Smooth muscle cell (in vitro differentiated cells): ENCODE results near the gene TXN2. TPM values are rescaled to one million over a fixed set of nuclear protein-coding genes. Genes with fewer than 3 reads are reported as not detected.

Experiments used
- DNase-seq: peaks from one replicate; lab custom pipeline; 2025; ENCODE audit not compliant: unreplicated experiment; lab: John Stamatoyannopoulos, UW
- H2AFZ ChIP-seq: fragments of 200-600 bp; sonication (generic); 2 replicates; pipeline ENCODE4 v1.6.0; 2016; ENCODE audit warnings: antibody characterized with exemption, low read depth, mild to moderate bottlenecking
- H3F3A ChIP-seq: fragments of 200-600 bp; sonication (generic); 2 replicates; pipeline ENCODE4 v1.6.0; 2017; ENCODE audit warnings: antibody characterized with exemption, low read depth
- H3K27ac ChIP-seq: fragments of 200-600 bp; sonication (generic); 2 replicates; pipeline ENCODE4 v1.5.1; 2016; ENCODE audit warnings: low read depth, mild to moderate bottlenecking
- H3K27me3 ChIP-seq: fragments of 200-600 bp; sonication (generic); 2 replicates; pipeline ENCODE4 v1.6.1; 2016; ENCODE audit warnings: low read depth, mild to moderate bottlenecking
- H3K36me3 ChIP-seq: fragments of 200-600 bp; sonication (generic); 2 replicates; pipeline ENCODE4 v1.5.1; 2016; ENCODE audit warnings: low read depth
- H3K4me1 ChIP-seq: fragments of 200-600 bp; sonication (generic); 2 replicates; pipeline ENCODE4 v1.5.1; 2016; ENCODE audit warnings: low read depth
- H3K4me2 ChIP-seq: fragments of 200-600 bp; sonication (generic); 2 replicates; pipeline ENCODE4 v1.6.0; 2016; ENCODE audit warnings: mild to moderate bottlenecking
- H3K4me3 ChIP-seq: fragments of 200-600 bp; sonication (generic); 2 replicates; pipeline ENCODE4 v1.5.1; 2016; ENCODE audit warnings: mild to moderate bottlenecking
- H3K79me2 ChIP-seq: fragments of 200-600 bp; sonication (generic); 2 replicates; pipeline ENCODE4 v1.6.0; 2016; ENCODE audit warnings: low read depth, mild to moderate bottlenecking
- H3K9ac ChIP-seq: fragments of 200-600 bp; sonication (generic); 2 replicates; pipeline ENCODE4 v1.6.0; 2016; ENCODE audit warnings: low read depth
- H3K9me3 ChIP-seq: fragments of 200-600 bp; sonication (generic); replicated peaks from 2 replicates; pipeline ENCODE4 v1.5.1; 2016; ENCODE audit warnings: low read depth
- H4K20me1 ChIP-seq: fragments of 200-600 bp; sonication (generic); 2 replicates; pipeline ENCODE4 v1.6.0; 2016; ENCODE audit warnings: low read depth
- CTCF ChIP-seq: fragments of 200-600 bp; sonication (generic); IDR thresholded peaks from 2 replicates; pipeline ENCODE4 v1.5.1; 2017; ENCODE audit warnings: borderline replicate concordance, mild to moderate bottlenecking, antibody characterized with exemption; ENCODE audit not compliant: insufficient read depth, poor library complexity, severe bottlenecking
- WGBS: methylation state at CpG from one replicate; pipeline ENCODE4 v1.1.7; 2016; ENCODE audit warnings: low lambda C conversion rate; 5-methylcytosine and 5-hydroxymethylcytosine counted together
- polyA plus RNA-seq: library from polyadenylated mRNA; unstranded; fragments of >200 nt; fragmentation: Nextera tagmentation; extraction: Ambion mirVana; gene quantifications from 2 replicates; pipeline ENCODE4 v1.2.1, GENCODE V29; 2016
- total RNA-seq: library from RNA; depleted of rRNA; stranded (reverse); fragments of >200 nt; gene quantifications from 2 replicates; pipeline ENCODE4 v1.2.3, GENCODE V29; 2014

Gene TXN2
- total and polyA plus RNA-seq, 2 experiments from 2014 or later: 17.0 to 97.0 TPM

- no peak overlapping the region for H3K4me3 ChIP-seq
- no peak overlapping the region for H3K27ac ChIP-seq
- peaks cover 29% of the 10 kb centered on the region for H3F3A ChIP-seq
- H3K9ac ChIP-seq: no peak overlapping the region
- no peaks in the 10 kb centered on the region for H3K9me3 ChIP-seq
- H3K4me1 ChIP-seq: no peaks in the 10 kb centered on the region
- H3K36me3 ChIP-seq: peaks cover 30% of the 10 kb centered on the region
- no peaks in the 10 kb centered on the region for H3K27me3 ChIP-seq
- peaks cover 23% of the 10 kb centered on the region for H4K20me1 ChIP-seq
- no peaks in the 10 kb centered on the region for H3K79me2 ChIP-seq
- 98% methylated on average over 4 of the region's 4 CpGs for WGBS
- H3K4me2 ChIP-seq: no peak overlapping the region
- H2AFZ ChIP-seq: no peak overlapping the region
- no peak for DNase-seq
- no peak for TF ChIP-seq CTCF
Observed at GRCh38 chr22:36512991-36513390, 31.6 kb upstream of the TXN2 start.

GRCh38 chr22:36512333-36512732, 30.9 kb upstream of the TXN2 start:
- H3K4me2 ChIP-seq: no peak overlapping the region
- peaks cover 30% of the 10 kb centered on the region for H3K36me3 ChIP-seq
- no peak overlapping the region for H3K4me3 ChIP-seq
- no peak overlapping the region for H3K9ac ChIP-seq
- peaks cover 21% of the 10 kb centered on the region for H4K20me1 ChIP-seq
- no peak for TF ChIP-seq CTCF
- H2AFZ ChIP-seq: no peak overlapping the region
- H3F3A ChIP-seq: peaks cover 29% of the 10 kb centered on the region
- no peaks in the 10 kb centered on the region for H3K9me3 ChIP-seq
- H3K79me2 ChIP-seq: no peaks in the 10 kb centered on the region
- WGBS: 98% methylated on average over 8 of the region's 8 CpGs
- no peaks in the 10 kb centered on the region for H3K27me3 ChIP-seq
- DNase-seq: no peak
- no peak overlapping the region for H3K27ac ChIP-seq
- no peaks in the 10 kb centered on the region for H3K4me1 ChIP-seq

DNA sequence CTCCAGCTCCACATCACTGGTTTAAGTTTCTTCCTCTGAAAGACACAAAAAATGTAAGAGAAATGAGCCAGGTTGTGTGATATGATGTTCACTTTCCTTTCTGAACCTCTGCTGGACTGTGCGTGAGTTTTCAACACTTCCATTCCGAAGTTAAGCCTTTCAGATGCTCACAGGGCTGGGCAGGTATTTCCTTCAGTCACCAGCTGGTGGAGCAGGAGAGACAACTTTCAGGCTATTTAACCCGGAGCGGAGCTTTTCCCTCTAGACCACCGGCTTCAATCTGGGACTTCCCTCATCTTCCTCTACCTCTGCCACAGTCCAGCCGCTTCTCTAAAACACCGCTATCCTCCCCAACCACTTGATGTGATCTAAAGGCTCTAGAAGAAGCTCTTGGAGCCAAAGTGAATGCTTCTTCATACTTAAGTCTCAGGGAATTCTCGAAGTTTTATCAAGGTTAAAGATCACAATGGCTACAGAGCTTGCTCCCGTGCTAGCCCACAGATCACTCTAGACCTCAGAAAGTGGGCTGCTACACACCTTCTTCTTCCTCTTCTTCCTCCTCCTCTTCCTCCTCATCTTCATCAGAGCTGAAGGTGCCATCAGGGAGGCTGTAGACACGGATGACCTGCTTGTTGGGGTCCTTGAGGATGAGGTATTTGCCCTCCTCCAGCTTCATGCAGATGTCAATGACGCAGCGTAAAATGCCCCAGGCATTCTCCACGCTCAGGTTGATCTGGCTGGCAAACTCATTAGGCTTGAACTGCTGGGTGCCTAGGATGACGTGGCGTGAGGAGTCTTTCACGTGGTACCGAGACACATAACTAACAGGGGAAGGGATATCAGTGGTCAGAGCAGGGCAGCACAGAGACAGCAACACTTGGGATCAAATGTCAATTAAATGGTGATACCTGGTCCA, 29.8 kb upstream of the TXN2 start:
- no peaks in the 10 kb centered on the region for H3K27me3 ChIP-seq
- WGBS: 83% methylated on average over 17 of the region's 17 CpGs
- no peak overlapping the region for H3K9ac ChIP-seq
- H3K9me3 ChIP-seq: no peaks in the 10 kb centered on the region
- no peak overlapping the region for H3K27ac ChIP-seq
- TF ChIP-seq CTCF: peak; percentile 49
- H4K20me1 ChIP-seq: peaks cover 16% of the 10 kb centered on the region
- H3K79me2 ChIP-seq: no peaks in the 10 kb centered on the region
- peaks cover 19% of the 10 kb centered on the region for H3K36me3 ChIP-seq
- H3K4me2 ChIP-seq: no peak overlapping the region
- peaks cover 29% of the 10 kb centered on the region for H3F3A ChIP-seq
- H2AFZ ChIP-seq: no peak overlapping the region
- DNase-seq: no peak
- no peak overlapping the region for H3K4me3 ChIP-seq
- H3K4me1 ChIP-seq: no peaks in the 10 kb centered on the region
